OCI-LY1 (cell line): Measurements from ENCODE around the gene LMF1.

Experiments used
- EZH2 ChIP-seq: fragments of 200-600 bp; sonication (generic), shearing (Covaris generic); IDR thresholded peaks from 2 replicates; pipeline ENCODE4 v1.8.0; 2017; ENCODE audit warnings: borderline replicate concordance, mixed run types, mild to moderate bottlenecking, antibody characterized with exemption, low read length, moderate library complexity, mixed read lengths
- TF ChIP-seq, protein P1 (sequence below): fragments of 200-600 bp; sonication (generic), shearing (Covaris generic); IDR thresholded peaks from 2 replicates; pipeline ENCODE4 v1.5.1; 2017; ENCODE audit warnings: mild to moderate bottlenecking, antibody characterized with exemption, low read length, moderate library complexity, mixed read lengths

- TF ChIP-seq, protein P1, sequence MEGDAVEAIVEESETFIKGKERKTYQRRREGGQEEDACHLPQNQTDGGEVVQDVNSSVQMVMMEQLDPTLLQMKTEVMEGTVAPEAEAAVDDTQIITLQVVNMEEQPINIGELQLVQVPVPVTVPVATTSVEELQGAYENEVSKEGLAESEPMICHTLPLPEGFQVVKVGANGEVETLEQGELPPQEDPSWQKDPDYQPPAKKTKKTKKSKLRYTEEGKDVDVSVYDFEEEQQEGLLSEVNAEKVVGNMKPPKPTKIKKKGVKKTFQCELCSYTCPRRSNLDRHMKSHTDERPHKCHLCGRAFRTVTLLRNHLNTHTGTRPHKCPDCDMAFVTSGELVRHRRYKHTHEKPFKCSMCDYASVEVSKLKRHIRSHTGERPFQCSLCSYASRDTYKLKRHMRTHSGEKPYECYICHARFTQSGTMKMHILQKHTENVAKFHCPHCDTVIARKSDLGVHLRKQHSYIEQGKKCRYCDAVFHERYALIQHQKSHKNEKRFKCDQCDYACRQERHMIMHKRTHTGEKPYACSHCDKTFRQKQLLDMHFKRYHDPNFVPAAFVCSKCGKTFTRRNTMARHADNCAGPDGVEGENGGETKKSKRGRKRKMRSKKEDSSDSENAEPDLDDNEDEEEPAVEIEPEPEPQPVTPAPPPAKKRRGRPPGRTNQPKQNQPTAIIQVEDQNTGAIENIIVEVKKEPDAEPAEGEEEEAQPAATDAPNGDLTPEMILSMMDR = no peak
- no peak for TF ChIP-seq EZH2
These were observed 2.2 kb downstream of the LMF1 start for GRCh38 chr16:968620-969019.
